SHP77 (cell line): Measurements from ENCODE around the gene FASTK.

Source experiments
- DNase-seq, 2 experiments: peaks; one replicate each; lab custom pipeline; 2025; lab: John Stamatoyannopoulos, UW

Gene FASTK, protein sequence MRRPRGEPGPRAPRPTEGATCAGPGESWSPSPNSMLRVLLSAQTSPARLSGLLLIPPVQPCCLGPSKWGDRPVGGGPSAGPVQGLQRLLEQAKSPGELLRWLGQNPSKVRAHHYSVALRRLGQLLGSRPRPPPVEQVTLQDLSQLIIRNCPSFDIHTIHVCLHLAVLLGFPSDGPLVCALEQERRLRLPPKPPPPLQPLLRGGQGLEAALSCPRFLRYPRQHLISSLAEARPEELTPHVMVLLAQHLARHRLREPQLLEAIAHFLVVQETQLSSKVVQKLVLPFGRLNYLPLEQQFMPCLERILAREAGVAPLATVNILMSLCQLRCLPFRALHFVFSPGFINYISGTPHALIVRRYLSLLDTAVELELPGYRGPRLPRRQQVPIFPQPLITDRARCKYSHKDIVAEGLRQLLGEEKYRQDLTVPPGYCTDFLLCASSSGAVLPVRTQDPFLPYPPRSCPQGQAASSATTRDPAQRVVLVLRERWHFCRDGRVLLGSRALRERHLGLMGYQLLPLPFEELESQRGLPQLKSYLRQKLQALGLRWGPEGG

DNA sequence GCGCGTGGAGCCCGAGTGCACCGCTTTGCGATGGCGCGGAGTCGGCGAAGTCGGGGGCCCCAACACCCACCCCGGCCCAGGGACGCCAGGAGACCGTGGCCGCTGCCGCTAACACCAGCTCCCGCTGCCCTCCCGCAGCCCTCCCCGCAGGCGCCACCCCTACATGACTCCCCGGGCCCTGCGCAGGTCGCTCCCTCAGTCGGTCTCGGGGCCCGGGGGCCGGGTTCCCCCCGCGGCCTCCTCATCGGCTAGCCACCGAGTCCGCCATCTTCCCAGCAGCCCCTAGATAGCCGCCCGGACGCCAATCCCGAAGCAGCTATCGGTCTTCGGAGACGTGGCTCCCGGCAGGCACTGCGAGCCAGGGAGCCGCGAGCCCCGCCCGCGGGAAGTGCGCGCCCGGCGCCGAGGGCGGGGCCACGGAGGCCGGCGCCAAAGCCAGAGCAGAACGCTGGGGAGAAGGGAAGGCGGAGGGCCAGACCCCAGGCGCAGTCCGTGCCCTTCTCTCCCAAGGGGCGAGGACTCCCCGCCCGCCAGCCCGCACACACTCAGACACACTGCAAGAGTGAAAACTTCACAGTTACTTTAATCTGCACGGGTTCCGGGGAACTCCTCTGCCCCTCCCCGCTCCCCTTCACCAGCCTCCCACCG is at the start of gene FASTK:
TSS of gene FASTK (minus strand) at position 288 of the 648 bp plus-strand sequence. CDS start at position 245, 43 bp downstream.
- DNase-seq: peak; percentile 76 to 91

DNA sequence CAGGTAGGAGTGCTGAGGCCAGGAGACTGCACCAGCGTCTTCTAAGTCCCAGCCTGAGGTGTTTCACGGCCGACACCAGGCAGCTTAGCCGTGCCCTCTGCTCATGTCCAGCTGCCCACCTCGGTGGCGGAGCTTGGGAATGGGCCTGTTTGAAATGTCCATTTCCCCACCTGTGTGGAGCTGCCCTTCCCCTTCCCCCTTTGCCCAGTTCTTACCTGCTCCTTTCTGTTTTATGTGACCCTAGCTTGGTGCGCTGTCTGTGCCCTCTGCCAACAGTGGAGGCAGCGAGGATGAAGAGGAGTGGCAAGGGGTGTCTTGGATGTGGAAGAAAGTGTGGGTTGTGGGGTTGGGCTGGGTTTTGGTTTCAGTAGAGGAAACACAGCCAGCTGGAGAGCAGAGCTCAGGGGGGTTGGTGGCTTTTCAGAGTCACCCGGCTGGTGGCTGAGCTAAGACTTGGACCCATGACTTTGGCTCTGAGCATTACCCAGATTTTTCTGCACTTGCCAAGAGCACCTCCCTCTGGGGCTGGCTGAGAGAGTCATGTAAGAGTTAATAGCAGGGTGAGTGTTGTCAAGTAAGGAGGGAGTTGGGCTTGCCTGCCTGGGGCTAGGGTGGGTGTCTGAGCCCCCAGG is 49.5 kb upstream of the FASTK start:
- no peak for DNase-seq

DNA sequence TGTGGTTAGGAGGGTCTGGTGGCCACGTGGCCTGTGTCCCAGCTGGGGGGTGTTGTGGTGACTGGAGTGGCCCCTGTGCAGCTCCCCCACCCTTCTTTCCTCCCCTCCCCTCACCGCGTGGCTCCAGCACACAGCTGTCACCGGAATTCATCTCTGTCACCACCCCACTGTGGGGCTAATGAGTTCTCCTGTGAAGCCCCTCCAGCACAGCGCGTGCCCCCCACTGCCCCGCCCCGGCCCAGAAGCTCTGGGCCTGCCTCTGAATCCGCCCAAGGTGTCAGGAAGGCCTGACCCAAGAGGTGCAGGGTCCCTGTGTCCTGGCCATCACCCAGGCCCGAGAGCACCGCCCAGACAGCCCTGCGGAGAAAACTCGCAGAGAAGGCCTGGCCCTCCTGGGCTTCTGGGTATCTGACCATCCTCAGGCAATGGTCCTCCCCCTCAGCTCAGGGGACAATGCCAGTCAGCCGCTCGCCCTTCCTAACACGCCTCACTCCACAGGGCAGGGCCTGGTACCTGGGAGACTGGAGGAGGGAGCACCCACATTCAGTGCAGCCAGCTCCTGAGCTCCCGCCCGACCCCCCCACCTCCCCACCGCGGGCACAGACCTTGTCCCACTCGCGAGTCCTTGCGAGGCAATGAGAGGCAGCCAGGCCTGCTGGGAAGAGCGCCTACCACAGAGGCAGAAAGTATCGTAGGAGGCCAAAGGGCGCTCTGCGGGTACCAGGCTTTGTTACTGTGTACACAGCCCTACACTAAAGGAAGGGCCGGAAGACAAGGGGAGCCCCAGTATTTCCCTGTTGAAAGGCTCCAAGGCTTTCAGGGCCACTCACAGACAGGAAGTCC is 48.7 kb upstream of the FASTK start:
- no peak for DNase-seq

DNA sequence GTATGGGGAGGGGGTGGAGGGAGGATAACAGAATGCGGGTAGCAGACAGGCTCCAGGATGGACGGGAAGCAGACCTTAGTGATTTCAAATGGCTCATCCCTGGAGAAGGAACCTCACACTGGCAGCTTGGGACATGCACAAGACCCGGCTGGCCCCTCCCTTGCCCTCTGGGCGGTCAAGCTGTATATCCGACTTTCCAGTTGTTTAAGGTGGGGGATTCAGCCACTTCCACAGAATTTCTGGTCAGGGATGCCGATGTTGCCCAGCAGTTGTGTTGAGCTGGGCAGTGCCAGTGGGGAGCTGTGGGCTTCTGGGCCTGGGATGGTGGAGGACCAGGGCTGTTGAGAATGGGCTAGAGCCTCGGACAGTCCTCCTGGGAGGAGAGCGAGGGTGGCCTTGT is 48.1 kb upstream of the FASTK start:
- DNase-seq: no peak

DNA sequence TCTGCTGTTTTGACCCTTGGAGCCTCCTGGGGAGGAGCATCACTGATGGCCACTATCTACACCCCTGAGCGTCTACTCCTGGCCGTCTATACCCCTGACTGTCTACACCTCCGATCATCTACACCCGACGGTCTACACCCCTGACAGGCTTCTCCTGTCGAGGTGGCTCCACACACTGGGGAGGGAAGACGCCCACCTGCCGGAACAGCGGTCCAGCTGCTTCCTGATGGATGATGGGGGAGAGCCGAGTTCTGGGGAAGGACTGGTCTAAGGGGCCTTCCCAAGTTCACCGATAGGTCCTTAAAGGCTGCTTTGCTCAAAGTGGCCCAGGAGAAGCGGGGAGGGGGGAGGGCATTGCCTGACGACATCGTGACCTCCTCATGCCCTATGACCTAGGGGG is 47.5 kb upstream of the FASTK start:
- no peak for DNase-seq

DNA sequence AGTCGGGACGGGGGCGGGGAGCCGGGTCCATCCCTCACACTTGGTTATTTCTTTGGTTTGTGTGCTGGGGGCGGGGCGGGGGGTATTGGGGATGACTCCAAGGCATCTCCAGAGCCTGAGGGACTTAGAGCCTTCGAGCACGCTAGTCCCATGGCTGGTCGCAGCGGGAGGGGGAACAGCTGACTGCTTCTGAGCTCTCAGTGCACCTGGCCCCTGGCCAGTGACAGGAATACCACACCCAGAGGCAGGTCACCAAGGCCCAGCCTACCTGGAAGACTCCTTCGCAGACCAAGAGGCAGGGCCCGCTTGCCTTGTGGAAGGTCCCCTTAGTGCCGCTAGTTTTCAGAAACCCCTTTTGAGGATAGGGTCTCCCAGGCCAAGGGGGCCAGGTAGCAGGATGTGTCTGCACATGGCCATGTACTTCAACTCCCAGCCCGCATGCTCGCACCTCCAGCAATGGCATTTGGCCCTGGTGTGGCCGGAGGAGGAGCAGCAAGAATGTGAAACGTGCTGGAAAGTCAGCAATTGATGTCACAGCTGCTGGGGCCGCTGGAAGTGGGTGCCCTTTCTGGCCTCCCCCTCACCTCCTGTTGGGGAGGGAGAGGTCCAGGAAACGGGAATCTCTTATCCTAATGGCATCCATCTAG is 46.0 kb upstream of the FASTK start:
- no peak for DNase-seq

DNA sequence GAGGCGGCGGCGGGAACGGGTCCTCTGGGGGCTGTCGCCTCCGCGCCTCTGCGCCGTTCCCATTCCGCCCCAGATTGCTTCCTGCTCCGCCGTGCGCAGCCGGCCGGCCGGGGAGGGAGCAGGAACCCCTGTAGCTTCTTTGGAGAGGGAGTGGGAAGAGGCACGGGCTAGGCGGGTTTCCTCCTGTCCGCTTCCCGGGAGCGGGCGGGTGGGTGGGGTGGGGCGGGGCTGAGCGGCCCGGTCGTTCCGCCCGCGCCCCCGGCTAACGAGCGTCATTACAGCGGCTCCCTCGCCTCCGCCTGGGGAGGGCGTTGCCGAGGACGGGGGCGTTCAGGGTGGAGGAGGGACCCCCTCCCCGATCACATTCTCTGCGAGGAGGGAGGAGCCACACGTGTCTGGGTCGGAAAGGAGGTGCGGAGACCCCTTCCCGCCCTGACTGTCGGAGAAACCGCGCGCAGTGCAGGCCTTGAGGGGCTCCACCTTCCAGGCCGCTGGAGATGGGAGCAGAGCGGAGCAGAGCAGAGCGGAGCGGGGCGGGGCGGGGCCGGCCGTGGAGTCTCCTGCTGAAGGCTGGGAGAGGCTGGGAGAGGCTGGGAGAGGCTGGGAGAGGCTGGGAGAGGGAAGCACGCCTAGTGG is 45.4 kb upstream of the FASTK start:
- DNase-seq: no peak

DNA sequence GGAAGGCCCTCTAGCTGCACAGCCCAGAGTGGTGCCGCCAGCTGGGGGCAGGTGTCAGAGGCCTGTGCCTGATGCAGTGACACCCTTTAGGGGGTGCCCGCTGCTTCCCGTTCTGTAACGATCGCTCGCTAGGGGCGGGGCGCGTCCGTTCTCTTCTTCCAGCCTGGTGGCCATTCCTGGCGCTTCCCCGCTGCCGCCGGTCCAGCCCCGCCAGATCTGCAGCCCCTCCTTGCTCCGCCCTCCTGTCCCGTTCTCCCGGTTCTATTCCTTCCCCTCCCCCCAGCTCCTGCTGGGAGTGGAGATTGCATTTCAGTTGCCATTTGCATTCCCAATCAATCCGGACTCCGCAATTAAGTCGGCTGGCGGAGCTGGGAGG is 44.8 kb upstream of the FASTK start:
- no peak for DNase-seq

DNA sequence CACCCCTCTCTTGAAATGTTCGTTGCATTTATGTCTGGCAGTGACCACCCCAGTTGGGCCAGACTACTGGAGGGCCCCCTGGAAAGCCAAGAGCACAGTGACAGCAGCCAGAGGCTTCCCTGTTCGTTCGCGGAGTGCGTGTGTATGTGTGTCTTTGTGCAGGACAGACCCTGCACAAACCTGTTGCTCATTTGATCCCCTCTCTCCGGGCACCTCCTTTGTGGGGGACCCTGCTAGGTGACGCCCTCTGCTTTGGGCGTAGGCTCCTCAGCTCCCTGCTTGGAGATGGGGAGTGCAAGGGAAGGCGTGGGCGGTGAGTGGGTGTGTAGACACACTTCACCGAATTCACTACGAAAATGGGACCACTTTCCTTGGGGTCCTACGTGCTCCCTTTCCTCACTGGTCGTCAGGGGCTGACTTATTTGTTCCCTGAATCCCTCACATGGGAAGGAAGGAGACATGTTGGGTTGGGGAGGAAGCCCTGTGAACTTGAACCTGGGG is 44.3 kb upstream of the FASTK start:
- DNase-seq: no peak

DNA sequence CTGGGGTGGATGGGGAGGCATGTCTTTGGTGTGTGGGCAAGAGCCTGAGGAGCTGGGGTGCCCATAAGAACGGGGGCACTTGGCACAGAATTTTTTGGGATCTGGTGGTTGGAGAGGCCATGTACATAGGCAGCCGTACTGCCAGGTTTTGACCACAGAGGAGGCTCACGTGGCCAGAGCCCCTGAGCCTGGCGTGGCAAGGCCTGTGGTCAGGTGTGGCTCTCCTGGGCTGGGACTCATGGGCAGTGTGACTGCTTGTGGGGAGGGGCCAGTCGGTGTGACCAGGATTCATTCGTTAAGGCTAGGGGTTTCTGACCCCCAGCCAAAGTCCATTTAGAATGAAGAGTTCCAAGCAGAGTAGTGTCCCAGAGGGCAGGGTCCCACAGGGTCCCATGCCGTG is 43.9 kb upstream of the FASTK start:
- DNase-seq: no peak

DNA sequence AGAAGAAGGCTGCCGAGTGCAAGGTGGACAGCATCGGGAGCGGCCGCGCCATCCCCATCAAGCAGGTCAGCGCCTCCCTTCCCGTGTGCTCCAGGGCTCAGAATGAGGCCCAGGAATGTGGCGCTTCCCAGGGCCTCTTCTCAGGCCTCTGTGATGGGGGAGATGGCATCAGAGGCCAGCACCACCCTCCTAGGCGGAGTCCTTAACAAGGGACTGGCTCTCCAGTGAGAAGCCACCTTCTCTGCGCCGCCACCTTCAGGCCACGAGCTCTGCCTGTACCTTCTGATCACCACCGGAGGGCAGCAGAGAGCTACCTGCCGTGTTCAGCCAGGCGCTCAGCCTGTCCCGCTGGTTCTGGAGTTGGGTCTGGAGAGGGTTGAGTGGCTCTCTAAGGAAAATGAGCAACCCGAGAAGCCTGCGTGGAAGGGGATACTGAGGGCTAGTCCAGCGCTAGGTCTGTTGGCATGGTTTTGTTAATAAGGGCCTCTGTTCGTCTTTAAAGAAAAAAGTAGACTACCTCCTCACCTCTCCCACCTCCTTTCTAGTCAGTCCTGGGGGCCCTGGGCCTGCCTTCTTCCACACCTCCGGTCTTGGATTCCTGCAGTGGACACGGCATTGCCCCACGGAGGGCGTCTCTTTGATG is 43.3 kb upstream of the FASTK start:
- DNase-seq: peak; percentile 39 to 61

DNA sequence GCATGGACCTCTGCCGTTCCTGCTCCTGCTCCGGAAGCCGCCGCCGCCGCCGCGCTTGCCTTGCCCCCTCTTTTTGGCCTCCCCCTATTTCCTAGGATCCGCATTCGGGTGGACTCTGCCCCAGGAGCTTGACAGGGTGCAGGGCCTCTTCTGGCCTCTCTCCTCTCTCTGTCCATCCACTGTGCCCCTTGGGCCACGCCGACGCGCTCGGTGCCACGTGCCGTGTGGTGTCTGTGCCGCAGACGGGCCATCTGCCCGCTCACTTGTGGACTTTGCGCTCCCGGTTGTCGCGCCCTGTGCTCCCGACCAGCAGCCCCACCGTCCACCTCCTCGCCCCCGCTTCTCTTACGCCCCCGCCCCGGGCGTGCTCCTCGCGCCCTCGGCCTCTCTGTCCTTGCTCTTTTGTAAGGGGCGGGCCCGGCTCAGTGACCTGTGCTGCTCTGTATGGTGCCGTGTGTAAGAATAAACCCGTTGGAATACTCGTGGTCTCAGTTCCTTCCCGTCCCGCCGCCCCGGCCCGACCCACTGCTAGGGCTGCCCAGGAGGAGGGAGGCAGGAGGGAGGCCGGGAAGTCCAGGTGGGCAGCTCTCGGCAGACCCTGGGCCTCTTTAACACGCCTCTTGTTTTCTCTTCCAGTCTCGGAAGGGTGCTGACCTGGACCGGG is 42.7 kb upstream of the FASTK start:
- DNase-seq: no peak

DNA sequence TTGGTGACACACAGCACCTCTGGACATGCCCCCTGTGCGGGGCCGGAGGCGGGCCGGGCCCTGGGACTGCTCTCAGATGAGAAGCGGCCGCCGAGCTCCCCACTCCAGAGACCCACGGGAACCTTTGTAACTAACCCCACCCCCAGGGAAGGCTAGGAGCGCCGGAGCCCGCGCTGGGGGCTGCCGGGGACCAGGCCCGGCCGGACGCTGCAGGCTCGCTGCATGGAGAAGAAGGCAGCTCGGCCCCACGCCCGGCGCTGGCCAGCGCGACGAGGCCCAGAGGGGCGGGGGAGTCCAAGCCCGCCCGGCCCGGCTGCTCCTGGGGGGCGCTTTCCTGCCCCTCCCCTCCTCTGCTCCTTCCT is 42.2 kb upstream of the FASTK start:
- DNase-seq: no peak

DNA sequence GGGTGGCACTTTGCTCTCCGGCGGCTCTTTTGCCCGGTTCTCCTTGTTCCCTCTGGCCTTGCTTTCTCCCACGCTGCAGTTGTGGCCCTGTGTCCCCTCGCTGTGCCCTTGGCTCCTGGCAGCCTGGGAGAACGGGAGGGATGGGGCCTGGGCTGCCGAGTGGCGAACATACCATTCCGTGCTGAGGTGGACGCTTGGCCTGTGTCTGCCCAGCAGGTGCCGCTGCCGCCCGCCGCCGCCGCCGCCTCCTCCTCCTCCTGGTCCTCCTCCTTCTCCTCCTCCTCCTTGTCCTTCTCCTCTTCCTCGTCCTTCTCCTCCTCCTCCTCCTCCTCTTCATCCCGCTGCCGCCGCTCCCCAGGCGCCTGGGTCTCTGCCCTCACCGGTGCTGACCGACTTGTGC is 41.7 kb upstream of the FASTK start:
- no peak for DNase-seq

DNA sequence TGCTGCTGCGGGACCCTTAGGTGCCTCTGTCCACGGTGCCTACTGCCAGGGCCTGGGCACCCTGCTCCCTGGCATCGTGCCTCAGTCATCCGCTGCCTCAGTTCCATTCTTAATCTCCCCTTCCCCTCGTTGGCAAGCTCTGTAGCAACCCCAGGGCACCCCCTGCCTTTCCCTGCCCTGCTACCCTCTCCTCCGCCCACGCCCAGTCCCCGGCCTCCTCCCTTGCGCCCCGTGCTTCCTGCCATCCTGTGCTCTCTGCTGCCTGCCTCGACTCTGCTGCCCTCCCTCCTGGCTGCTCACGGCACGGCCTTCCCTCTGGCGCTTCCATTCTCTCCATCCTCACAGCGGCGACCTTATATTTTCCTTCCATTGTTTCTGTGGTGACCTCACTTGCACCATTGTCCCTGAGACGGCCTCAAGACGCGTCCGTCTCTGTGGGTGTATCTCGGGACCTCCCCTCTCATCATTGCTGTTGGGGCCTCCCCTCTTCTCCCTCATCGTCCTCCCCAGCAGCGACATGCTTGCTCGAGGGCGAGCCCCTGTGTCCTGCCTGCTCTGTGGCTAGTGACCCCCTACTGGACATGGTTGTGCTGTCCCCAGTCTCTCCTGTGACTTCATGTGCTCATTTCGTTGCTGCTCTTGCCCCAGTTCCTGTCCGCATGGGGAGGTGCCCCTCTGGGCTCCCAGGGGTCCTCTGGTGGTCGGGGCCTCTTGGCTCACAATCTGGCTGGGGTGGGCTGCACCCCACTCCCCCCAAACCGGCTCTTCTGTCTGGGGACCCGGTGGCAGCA is 41.0 kb upstream of the FASTK start:
- DNase-seq: no peak

DNA sequence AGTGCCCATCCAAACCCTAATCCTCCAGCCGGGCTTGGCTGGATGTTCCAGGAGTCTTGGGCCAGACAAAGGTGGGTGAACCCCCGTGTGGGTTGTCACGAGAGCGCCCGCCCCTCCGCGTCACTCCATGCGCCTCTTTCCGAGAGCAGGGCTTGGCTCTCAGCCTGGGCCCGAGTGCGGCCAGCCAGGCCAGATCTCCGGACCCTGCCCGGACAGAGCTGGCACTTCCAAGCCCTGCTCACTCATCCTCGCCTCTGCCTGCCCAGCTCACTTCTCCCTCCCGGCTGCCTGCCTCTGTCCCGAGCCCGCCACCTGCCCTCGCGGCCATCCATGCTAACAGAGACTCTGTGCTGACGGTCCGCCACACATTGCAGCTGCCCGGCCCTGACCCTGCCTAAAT is 40.3 kb upstream of the FASTK start:
- DNase-seq: no peak

DNA sequence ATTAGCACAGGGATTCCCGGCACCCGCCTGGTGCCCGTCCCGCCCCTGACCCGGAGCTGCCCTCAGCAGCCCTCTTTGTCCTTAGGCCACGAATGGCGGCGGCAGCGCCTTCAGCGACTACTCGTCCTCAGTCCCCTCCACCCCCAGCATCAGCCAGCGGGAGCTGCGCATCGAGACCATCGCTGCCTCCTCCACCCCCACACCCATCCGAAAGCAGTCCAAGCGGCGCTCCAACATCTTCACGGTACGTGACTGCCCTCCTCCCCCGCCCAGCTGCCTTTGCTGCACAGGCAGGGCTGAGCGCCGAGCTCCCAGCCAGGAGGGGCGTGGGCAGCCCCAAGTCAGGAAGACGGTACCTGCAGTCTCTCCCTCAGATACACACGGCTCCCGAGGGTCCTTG is 39.3 kb upstream of the FASTK start:
- DNase-seq: no peak

DNA sequence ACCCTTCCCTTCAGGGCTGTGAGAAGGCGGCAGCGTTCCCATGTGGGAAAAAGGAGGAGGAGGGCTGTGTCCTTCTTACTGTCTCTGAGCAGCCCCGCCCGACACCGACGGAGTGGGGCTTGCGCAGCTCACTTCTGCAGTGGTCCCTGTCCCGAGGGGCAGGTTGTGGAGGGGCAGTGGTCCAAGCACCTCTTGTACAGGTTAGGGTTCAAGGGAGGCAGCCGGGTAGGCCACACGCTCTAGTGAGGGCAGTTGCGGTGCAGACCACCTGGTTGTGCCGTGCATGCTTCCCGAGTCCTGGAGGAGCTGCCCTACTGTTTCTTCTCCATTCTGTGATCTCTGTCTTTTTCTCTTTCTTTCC is 38.4 kb upstream of the FASTK start:
- DNase-seq: no peak
